Neutrophil (primary cell): ENCODE results near the gene PDE11A.

ENCODE experiments used
- H3K27ac ChIP-seq: fragments of 200-600 bp; sonication (generic); 2 replicates; pipeline ENCODE4 v1.5.1; 2016; ENCODE audit warnings: mild to moderate bottlenecking, moderate library complexity
- H3K27me3 ChIP-seq: fragments of 200-600 bp; sonication (generic); 2 replicates; pipeline ENCODE4 v1.6.0; 2016; ENCODE audit warnings: mild to moderate bottlenecking
- H3K36me3 ChIP-seq: fragments of 200-600 bp; sonication (generic); 2 replicates; pipeline ENCODE4 v1.5.1; 2017
- H3K4me1 ChIP-seq, 2 experiments: fragments of 200-600 bp in 1 of 2; sonication (generic) in 1 of 2; 1 replicate in 1 of 2; 2 replicates in 1 of 2; pipeline versions ENCODE4 v1.5.1 to v1.6.1; 2013 to 2016; ENCODE audit warnings: low read depth in 1 of 2, low read length in 1 of 2, mild to moderate bottlenecking in 1 of 2, moderate library complexity in 1 of 2; ENCODE audit not compliant: control insufficient read depth in 1 of 2, insufficient read depth in 1 of 2
- H3K4me3 ChIP-seq, 2 experiments: fragments of 200-600 bp in 1 of 2; sonication (generic) in 1 of 2; 1 replicate in 1 of 2; 2 replicates in 1 of 2; pipeline ENCODE4 v1.5.1; 2013 to 2016; ENCODE audit warnings: low read depth in 1 of 2, low read length in 1 of 2, mild to moderate bottlenecking in 1 of 2, moderate library complexity in 1 of 2
- H3K9me3 ChIP-seq: fragments of 200-600 bp; sonication (generic); 2 replicates; pipeline ENCODE4 v1.5.1; 2016
- CTCF ChIP-seq: fragments of 200-600 bp; sonication (generic); IDR thresholded peaks from 2 replicates; pipeline ENCODE4 v1.5.1; 2016; ENCODE audit warnings: antibody characterized with exemption

The PDE11A gene

GRCh38 chr2:177812713-177813396 lies 259.7 kb downstream of the PDE11A start:
- TF ChIP-seq CTCF: no peak
- Histone ChIP-seq H3K27me3 (no peaks in the 10 kb centered on the region), H3K36me3 (no peaks in the 10 kb centered on the region), H3K27ac (no peak overlapping the region), H3K9me3 (no peaks in the 10 kb centered on the region), H3K4me3 (no peak overlapping the region), H3K4me1 (no peaks in the 10 kb centered on the region)

- no peak overlapping the region for H3K4me3 ChIP-seq
- no peaks in the 10 kb centered on the region for H3K36me3 ChIP-seq
- no peaks in the 10 kb centered on the region for H3K4me1 ChIP-seq
- H3K9me3 ChIP-seq: no peaks in the 10 kb centered on the region
- no peak for TF ChIP-seq CTCF
- no peaks in the 10 kb centered on the region for H3K27me3 ChIP-seq
- no peak overlapping the region for H3K27ac ChIP-seq
These were observed 261.7 kb downstream of the PDE11A start for GRCh38 chr2:177810906-177811305.

- Histone ChIP-seq H3K27ac (no peak overlapping the region), H3K4me3 (no peak overlapping the region), H3K9me3 (no peaks in the 10 kb centered on the region), H3K4me1 (no peaks in the 10 kb centered on the region), H3K36me3 (no peaks in the 10 kb centered on the region), H3K27me3 (no peaks in the 10 kb centered on the region)
- TF ChIP-seq CTCF: no peak
These were observed 263.4 kb downstream of the PDE11A start for GRCh38 chr2:177808984-177809809.

GRCh38 chr2:177806025-177806424 lies 266.6 kb downstream of the PDE11A start:
- no peak for TF ChIP-seq CTCF
- H3K36me3 ChIP-seq: no peaks in the 10 kb centered on the region
- H3K4me1 ChIP-seq: no peaks in the 10 kb centered on the region
- H3K27ac ChIP-seq: no peak overlapping the region
- H3K4me3 ChIP-seq: no peak overlapping the region
- H3K9me3 ChIP-seq: no peaks in the 10 kb centered on the region
- H3K27me3 ChIP-seq: no peaks in the 10 kb centered on the region

GRCh38 chr2:177799531-177799930 lies 273.0 kb downstream of the PDE11A start:
- no peak for TF ChIP-seq CTCF
- no peak overlapping the region for H3K27ac ChIP-seq
- no peaks in the 10 kb centered on the region for H3K9me3 ChIP-seq
- H3K4me1 ChIP-seq: no peaks in the 10 kb centered on the region
- no peaks in the 10 kb centered on the region for H3K36me3 ChIP-seq
- peaks cover 10% of the 10 kb centered on the region for H3K27me3 ChIP-seq
- no peak overlapping the region for H3K4me3 ChIP-seq
